ELF-1 (cell line): ENCODE results near the gene TSPAN5.

Experiments
- DNase-seq: peaks from one replicate; pipeline ENCODE4 v3.0.0-alpha.2; 2016; ENCODE audit warnings: low read depth, low spot score

The TSPAN5 gene

DNA sequence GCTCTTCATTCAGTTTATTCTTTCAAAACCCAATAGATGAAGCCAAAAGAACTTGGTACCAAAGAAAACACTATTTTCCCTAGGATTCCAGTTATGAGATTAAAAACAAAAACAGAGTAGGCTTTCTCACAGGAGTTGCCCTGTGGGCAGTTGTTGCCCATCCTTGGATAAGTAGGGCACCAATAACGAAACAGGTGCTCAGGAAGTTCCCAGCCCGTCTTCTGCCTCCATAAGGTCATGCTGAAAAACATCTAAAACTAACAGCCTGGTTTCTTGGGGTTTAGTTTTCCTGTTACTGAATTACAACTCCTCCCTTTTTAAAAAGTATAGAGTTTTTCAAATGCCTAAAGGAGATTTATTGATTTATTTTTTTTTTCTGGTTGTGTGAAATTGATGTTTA is 14.7 kb downstream of the TSPAN5 start:
- DNase-seq: no peak

DNA sequence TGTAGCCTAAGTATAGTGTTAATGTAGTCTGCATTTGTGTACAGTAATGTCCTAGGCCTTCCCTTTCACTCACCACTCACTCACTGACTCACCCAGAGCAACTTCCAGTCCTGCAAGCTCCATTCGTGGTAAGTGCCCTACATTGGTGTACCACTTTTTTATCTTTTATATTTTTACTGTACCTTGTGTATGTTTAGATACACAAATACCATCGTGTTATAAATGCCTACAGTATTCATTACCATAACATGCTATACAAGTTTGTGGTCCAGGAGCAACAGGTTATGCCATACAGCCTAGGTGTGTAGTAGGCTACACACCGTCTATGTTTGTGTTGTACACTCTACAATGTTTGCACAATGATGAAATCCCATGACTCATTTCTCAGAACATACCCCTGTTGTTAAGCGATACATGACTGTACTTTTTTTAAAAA is 15.4 kb downstream of the TSPAN5 start:
- DNase-seq: no peak

DNA sequence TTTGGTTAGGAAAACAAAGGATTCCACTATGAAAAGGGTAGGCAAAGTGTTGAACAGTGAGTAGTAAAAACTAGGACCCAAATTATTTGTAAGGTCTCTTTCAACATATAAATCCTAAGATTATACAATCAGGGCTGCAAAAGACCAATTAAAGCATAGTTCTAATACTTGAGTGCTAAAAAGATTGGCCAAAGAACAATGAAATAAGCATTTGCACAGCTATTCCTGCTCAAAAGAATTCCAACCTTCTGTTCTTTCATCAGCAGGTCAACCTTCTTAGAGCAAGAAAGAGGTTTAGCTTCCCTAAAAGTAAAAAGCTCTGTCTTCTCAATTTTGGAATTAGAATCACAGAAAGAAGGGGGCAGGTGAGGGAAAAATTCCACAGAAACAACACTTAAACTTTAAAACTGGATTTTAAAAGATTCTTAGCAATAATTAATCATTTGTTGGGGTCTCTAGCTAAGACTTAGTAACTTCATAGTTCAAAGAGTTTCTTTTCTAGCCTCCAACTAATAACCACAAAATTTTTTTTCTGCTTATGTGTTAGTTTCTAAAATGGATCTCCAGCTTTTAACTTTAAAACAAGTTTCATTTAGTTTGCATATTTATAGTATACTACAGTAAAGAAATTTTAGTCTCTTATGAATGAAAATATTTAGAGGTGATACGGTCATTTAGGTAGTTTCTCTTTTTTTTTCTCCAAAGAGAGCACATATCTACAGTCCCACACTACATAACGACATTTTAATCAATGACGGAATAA is 16.3 kb downstream of the TSPAN5 start:
- DNase-seq: no peak

DNA sequence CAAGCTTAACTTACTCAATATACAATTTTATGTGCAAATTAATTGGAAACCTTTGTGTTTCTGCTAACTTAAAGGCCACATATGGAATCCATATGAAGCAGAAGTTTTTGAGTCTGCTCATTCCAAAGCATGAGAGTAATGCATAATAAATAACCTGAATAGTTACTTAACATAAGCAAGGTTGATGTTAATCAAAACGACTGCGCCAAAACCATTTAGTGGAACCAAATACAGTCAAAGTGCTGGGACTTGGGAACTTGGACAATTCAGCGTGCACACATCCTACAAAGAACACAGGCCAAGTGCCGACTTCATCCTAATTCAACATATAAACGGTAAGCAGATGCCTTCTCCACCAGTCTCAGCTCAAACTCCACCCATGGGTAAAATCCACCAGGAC is 17.0 kb downstream of the TSPAN5 start:
- no peak for DNase-seq

DNA sequence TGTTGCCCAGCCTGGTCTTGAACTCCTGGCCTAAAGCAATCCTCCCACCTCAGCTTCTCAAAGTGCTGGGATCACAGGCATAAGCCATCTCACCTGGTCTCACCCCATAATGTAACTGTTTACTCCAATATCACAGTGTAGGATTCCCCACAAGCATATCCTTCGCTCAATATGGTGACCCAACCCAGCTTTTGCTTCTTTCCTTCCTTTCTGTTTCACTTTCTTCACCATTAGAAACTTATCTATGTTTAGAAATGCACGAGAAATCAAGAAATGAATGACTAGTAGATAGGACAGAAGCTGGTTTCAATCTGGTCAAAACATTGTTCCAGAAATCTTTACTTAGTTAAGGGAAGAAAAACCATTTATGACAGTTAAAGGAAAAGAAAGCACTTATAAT is 18.9 kb downstream of the TSPAN5 start:
- DNase-seq: no peak

DNA sequence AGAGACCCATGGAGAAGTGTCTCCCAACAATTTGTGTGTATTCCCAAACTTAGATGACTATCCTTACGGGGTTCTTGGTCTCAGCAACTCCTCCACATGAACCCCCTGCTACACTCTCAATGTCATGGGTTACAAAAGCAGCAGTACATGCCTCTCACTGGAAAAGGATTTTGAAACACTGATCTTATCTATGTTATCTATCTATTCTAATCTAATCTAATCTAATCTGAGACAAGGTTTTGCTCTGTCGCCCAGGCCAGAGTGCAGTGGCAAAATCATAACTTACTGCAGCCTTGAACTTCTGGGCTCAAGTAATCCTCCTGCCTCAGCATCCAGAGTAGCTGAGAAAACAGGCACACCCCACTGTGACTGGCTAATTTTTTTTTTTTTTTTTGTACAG is 19.3 kb downstream of the TSPAN5 start:
- no peak for DNase-seq

DNA sequence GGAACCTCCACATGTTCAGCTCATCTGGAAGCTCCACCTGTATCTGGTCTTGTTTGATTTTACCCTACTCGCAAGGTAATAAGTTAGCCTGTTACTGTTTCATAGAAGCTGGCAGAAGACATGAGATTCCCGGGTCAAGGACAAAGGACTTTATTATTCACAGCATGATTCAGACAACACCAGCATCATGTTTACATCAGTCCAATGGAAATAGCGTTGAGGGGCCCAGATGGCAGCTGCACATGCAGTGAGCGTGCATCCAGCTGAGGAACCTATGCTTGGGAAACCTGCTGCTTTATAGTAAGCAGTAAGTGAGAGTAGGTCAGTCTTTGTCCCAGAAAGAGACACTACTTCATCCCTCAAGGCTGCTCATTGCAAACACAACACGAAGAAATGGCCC is 19.8 kb downstream of the TSPAN5 start:
- no peak for DNase-seq

DNA sequence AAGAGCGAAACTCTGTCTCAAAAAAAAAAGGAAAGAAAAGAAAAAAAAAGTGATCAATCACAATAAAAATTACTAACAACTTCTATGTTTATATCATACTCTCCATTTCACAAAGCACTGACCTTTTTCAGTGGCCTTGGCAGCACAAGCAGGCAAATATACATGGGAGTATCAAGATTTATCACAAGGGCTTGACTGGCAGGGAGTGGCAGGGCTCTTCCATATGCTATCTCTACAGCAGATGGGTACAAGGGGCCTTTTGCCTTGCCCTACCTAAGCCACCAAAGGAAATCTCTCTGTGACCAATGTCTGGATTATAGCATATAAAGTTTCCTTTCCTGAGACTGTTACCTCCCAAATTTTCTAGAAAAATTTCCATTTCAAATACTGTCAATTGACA is 24.4 kb downstream of the TSPAN5 start:
- DNase-seq: no peak

DNA sequence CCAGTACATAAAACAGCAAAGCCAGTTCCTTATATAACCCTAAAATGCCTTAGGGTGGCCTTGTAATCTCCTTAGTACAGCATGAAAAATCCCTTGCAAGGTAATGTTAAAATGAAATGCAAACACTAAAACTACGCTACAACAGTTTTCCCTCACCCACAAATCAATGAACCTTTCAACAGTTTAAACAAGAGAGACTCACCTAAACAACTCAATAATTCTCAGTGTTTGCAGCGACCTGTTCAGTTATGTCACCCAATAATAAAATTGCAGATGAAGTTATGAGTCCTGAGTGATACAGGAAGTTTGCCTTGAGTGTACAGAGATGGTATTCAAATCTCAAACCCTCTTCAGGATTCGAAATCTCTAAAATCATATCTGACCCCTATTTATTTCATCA is 25.3 kb downstream of the TSPAN5 start:
- DNase-seq: no peak

DNA sequence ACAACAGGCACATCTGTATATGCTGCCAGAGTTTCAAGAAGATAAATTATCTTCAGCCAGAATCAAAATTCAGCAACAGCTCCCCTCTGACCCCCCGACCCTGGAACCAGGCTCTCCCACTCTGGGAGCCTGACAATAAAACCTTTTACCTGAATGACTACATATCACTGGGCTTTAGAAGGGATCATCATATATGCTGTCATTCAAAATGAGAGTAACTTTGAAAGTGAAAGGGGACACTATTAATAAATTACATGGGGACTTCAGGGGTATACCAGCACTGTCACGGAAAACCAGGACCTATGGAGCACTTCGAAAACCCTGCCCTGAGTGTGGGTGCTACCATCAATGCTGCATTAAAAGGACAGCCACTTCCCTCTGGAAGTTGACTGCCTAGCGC is 26.2 kb downstream of the TSPAN5 start:
- DNase-seq: no peak

DNA sequence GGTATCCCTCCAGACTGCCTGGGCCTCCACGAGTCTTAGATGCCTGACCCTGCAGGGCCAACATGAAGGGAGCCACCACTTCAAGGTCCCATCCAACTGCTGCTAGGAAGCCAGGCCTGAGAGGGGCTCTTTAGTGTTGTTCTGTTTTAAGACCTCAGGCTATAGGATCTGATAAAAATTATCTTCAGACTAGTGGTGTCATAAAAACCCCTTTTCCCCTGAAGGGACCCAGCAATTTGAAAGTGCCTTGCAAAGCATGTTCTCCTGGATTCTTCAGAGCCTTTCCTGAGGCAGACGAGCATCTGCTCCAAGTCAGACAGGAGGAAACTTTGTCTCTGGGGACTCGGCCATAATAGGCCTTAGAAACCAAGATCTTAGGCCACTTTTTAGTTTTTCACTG is 26.9 kb downstream of the TSPAN5 start:
- peak; percentile 76 for DNase-seq

DNA sequence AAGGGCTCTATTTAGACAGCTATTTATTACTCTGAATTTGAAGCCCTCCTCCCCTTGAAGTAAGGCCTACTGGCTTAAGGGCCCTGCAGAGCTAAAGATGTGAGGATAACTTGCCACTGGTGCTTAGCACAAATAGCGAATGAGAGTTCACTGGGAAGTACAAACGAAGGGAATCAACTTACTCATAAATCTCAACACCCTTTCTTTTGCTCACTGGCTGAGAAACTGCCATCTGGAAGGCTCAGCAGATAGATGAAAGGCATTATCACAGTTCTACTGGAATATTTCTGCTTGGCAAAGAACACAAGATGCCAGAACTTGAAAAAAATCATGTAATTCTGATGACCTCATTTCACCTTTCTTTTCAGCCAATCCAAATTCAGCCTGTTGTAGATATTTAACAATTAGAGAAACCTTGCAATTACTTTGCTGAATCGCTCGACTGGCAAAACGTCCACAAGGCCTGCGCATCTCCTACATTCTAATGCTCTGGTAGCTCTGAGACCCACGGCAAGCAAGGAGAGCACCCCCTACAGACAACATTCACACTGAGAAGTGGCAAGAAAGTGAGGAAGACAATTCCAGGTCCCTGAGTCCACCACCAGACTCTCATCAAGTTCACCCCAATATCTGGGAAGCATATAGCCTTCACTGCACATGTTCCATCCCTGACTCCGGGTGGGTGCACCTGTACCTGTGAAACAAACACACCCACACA is 27.5 kb downstream of the TSPAN5 start:
- peak; percentile 37 for DNase-seq

DNA sequence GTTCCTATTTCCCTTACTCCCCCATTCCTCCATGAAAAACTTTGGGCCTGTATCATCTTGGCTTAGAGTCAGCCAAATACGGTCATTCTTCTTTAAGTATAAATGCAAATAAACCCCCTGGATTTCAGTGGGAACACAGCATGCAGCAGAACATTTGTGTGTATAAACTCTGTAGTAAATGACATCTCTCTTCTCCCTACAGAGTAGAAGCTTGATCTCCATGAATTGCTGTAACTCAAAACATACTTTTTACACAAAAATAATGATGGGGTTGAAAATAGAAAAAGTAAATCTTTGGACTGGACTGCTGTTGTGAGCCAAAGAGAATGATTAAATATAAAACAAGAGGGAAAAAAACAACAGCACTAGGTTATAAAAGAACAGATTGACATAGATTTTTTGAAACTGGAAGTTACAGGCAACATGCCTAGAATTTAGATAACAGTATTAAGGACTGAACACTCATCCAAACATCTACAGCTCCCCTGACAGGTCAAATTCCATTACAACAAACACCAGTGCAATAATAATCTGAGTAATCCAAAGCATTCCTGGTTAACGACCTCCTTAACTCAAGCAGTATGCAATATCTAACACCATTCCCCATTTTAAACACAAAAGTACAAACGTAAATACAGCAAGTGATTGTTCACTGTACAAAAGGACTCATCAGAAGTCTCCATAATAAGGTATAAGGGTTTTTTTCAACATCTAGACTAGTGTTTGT is 30.7 kb downstream of the TSPAN5 start:
- DNase-seq: no peak

DNA sequence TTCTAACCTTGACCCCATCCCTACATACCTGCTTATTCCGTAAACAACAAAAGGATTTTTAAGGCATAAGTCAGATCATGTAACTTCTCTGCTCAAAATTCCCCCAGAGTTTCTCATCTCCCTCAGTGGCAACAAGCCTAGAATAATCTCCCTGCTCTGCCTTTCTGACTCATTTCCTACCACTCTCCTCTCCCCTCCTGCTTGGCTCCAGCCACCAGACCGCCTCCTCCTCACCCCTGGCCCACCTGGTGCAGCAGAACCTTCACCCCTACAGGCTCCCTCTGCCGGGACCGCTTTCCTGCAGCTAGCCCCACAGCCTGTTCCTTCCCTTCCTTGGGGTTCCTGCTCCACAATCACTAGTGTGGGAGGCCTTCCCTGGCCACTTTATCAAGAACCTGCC is 32.1 kb downstream of the TSPAN5 start:
- peak; percentile 31 for DNase-seq

DNA sequence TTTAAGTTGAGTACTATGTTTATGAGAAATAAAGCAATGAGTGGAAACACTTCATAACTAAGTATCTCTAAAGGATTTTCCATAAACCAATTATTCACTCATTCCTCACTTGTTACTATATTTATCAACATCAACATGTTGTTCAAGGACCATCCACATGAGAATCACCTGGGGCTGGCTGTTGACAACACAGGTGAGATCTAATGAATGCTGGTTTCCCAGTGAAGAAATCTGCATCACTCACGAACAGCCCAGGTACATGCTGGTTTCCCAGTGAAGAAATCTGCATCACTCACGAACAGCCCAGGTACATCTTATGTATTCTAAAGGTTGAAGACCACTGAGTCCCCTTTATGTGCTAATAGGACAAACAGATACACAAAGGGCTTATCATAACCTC is 32.5 kb downstream of the TSPAN5 start:
- DNase-seq: no peak

DNA sequence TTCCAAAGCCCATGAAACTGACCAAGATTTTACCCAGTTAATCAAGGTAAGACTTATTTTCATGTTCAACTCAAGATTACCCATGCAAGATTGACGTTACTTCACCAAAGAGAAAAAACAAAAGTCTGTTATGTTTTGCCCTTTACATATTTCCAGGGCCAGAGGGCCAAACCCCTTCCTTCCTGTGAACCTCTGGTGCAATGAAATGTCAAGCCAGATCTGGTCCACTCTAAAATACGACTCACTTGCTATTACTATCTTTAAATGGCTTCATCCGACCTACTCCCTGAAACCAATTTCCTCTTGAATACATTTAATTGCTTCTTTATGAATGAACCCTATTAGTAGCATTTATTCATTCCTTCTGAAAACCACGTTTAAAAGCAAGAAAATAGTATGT is 33.0 kb downstream of the TSPAN5 start:
- DNase-seq: no peak

DNA sequence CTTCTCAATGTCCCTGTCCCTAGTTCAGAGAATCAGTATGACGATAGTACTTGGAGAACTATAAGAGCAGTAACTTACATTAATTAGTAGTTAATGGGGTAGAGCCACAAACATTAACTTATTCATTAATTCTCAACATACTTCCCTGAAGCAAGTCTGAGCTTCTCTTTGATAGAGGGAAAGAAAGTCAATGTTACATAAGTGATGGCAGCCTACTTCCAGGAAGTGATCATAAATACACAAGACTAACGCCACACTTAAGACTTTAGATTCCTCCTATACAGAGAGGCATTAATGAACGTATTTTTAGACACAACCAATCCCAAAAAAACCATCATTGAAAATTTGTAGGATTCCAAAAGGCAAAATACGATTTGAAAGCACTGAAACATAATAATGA is 33.8 kb downstream of the TSPAN5 start:
- no peak for DNase-seq

DNA sequence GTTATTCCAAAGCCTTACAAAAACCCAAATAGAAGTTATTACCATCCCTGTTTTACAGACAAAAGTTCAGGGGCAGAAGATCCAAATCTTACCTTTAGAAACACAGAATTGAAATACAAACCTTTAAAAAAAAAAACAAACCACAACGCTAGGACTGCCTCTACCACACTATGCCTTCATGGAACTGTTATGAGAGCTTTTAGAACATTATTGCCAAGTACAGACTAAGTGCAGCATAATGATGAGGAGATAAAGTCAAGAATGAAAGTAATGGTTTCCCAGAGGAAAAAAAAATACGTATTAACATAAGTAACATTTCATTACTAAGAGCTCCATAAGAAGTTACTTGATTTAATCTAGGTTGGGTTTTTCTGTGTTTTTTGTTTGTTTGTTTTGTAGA is 34.3 kb downstream of the TSPAN5 start:
- no peak for DNase-seq

DNA sequence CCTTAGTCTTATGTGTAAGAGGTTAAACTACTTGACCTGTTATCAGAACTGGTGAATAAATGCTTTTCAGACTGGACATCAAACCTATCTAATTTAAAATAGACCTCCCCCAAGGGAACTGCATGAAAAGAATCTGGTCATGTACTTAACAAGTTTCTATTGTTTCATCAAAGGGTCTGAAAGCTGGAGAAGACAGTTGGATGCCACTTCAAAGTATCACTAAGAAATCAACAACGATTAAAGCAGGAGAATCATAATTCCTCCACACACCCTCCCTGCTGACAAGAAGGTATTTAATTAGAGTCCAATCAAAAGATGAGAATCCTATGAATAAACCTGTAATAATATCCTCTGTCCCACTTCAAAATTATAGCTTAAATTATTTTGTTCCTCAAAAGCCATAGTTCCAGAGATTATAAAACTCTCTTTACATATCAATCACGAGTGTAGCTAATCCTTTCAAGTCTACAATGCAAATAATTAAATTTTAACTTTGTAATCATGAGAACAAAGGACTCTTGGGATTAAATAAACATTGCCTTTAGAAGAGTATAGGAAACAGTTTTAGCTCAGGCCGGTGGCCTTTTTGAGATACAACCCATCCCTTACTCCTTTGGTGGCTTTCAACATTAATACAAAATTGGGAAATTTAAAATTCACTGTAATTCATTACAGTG is 35.1 kb downstream of the TSPAN5 start:
- no peak for DNase-seq

DNA sequence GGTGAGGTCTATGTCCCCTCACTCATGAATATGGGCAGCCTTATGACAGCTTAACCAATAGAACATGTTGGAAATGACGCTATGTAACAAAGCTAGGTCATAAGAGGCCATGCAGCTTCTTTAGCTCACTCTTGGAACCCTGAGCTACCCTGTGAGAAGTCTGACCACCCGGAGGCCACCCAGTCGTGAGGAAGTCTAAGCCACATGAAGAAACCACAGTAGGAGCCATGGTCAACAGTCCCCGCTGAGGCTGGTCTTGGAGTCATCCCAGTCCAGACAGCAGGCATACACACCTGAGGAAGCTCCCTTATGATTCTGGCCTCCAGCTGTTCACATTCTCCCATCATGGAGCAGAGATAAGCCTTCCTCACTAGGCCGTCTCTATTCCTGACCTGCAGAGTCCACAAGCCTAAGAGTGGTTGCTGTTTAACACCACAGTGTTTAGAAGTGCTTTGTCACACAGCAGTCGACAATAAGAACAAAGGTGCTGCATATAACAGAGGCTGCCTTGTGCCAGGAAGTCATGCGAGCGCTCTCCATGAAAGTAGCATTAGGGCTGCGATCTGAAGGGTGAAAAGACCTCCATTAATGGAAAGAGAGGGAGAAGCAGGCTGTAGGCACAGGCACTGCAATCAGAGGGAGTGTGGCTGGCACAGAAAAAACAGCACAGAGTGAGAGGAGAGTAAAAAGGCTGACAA is 38.2 kb downstream of the TSPAN5 start:
- DNase-seq: peak; percentile 34

DNA sequence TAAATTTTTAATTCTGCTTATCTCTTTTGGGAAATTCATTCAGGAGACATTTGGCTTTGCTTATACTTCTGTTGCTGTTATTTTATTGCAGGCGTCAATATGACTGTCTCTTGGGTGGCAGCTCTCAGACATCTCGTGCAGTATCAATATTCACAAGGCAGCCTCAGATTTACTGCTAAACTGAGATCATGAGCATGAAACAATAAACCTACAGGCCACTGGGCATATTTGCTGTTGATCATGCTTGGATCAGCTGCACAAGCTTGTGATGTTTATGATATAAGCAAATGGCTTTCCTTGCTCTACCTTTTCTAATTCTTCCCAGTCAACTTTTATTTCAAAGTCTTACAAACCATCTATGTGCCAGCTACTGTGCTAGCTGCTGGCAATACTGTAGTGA is 39.2 kb downstream of the TSPAN5 start:
- no peak for DNase-seq

DNA sequence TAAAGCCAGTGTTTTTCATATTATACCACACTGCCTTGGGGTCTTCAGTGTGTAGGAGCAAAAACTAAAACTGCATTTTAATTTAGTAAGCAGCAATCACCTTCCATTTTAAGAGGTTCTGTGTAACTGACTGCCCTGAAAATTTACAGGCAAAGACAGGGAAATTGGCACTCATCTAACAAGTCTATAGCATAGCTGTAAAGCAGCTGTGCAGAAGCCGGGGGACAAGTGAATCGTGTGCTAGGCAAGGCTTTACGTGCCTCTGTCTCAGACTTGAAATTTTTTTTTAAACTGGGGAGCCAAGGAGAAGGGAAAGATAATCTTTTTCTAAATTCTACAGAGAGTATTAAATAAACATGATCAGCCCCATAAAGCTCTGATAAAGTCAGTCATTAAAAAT is 39.7 kb downstream of the TSPAN5 start:
- DNase-seq: no peak
